K562 (cell line): ENCODE measurements around the gene TBC1D2B. TPM values are rescaled to one million over a fixed set of nuclear protein-coding genes. Genes with fewer than 3 reads are reported as not detected.

Source experiments
- ATAC-seq: fragments of 200-7000 bp; cut with Tn5 transposase; 3 replicates; pipeline ENCODE4 v1.9.1; 2020; ENCODE audit warnings: moderate library complexity
- BruUV-seq: library from RNA; stranded (reverse); fragments of 400-500 nt; replicated peaks from 2 replicates; lab custom pipeline; 2021; lab: Mats Ljungman, UMichigan
- CTCF ChIA-PET: fragments of 300-600 bp; formaldehyde crosslinking; extraction: SDS; loops from one replicate; lab custom pipeline; 2021; ENCODE audit warnings: low intra/inter-chr PET ratio; lab: Yijun Ruan, JAX
- POLR2A ChIA-PET: fragments of 300-600, 350-650 bp; sonication (Branson Sonifier 250); formaldehyde crosslinking; extraction: SDS; loops from one replicate; lab custom pipeline; 2021; ENCODE audit warnings: antibody characterized with exemption, inconsistent platforms; lab: Yijun Ruan, JAX
- DNase-seq, 4 experiments: peaks; one replicate each; pipeline versions ENCODE4 v3.0.0 to v3.0.0-alpha.2; 2011 to 2018; ENCODE audit warnings: low spot score in 3 of 4, mixed read lengths in 3 of 4; ENCODE audit errors: extremely low read depth in 1 of 4
- FAIRE-seq: peaks from 2 replicates; lab custom pipeline; 2011; peaks lifted over from hg19 to GRCh38; lab: Jason Lieb, UNC
- H2AFZ ChIP-seq: 2 replicates; pipeline ENCODE4 v1.6.0; 2011; ENCODE audit warnings: low read depth, low read length, control low read depth, inconsistent platforms
- H3K27ac ChIP-seq: fragments of 200-600 bp; 3 replicates; pipeline ENCODE4 v1.8.0; 2011; ENCODE audit warnings: low read depth, mild to moderate bottlenecking, control low read depth, inconsistent platforms, low read length, moderate library complexity, mixed read lengths; ENCODE audit errors: extremely low read depth
- H3K27me3 ChIP-seq, 2 experiments: fragments of 300-600 bp in 1 of 2; 2 replicates in 1 of 2; 3 replicates in 1 of 2; pipeline versions ENCODE4 v1.6.0 to v1.8.0; 2011; ENCODE audit warnings: inconsistent platforms in 2 of 2, low read length in 2 of 2, mild to moderate bottlenecking in 1 of 2, mixed read lengths in 1 of 2, moderate library complexity in 1 of 2; ENCODE audit not compliant: control insufficient read depth in 2 of 2, insufficient read depth in 2 of 2
- H3K36me3 ChIP-seq: fragments of 300-600 bp; 3 replicates; pipeline ENCODE4 v1.8.0; 2011; ENCODE audit warnings: mild to moderate bottlenecking, low read length, inconsistent platforms; ENCODE audit not compliant: control insufficient read depth, insufficient read depth
- H3K4me1 ChIP-seq, 2 experiments: fragments of 200-600 bp in 1 of 2; replicated peaks in 1 of 2; 2 replicates in 1 of 2; 3 replicates in 1 of 2; pipeline versions ENCODE4 v1.5.1 to v1.8.0; 2011; ENCODE audit warnings: inconsistent platforms in 2 of 2, low read length in 2 of 2, mild to moderate bottlenecking in 1 of 2, mixed read lengths in 1 of 2, moderate library complexity in 1 of 2; ENCODE audit not compliant: control insufficient read depth in 2 of 2, insufficient read depth in 2 of 2
- H3K4me2 ChIP-seq: 2 replicates; pipeline ENCODE4 v1.6.1; 2011; ENCODE audit warnings: low read length, control low read depth, inconsistent platforms, mixed read lengths; ENCODE audit not compliant: insufficient read depth
- H3K4me3 ChIP-seq: fragments of 200-600 bp; sonication (generic), shearing (Covaris generic); 2 replicates; pipeline ENCODE4 v1.5.1; 2016; ENCODE audit warnings: control low read depth, inconsistent platforms
- H3K79me2 ChIP-seq: fragments of 200-600 bp; 3 replicates; pipeline ENCODE4 v1.8.0; 2011; ENCODE audit warnings: low read length, inconsistent platforms; ENCODE audit not compliant: control insufficient read depth, insufficient read depth
- H3K9ac ChIP-seq, 2 experiments: 2 replicates each; pipeline versions ENCODE4 v1.6.0 to v1.6.1; 2011; ENCODE audit warnings: low read depth in 2 of 2, low read length in 2 of 2, control low read depth in 1 of 2, inconsistent platforms in 1 of 2, mild to moderate bottlenecking in 1 of 2, mixed read lengths in 1 of 2; ENCODE audit not compliant: insufficient read depth in 1 of 2
- H3K9me1 ChIP-seq: one replicate; pipeline ENCODE4 v1.6.0; 2011; ENCODE audit warnings: inconsistent platforms, mild to moderate bottlenecking, low read length, moderate library complexity; ENCODE audit not compliant: control insufficient read depth, insufficient read depth
- H3K9me3 ChIP-seq: replicated peaks from 2 replicates; pipeline ENCODE4 v1.5.1; 2011; ENCODE audit warnings: low read depth, low read length, inconsistent platforms; ENCODE audit not compliant: control insufficient read depth, insufficient read depth
- H4K20me1 ChIP-seq: replicated peaks from 2 replicates; pipeline ENCODE4 v1.6.1; 2011; ENCODE audit warnings: low read length, inconsistent platforms, mixed read lengths; ENCODE audit not compliant: control insufficient read depth, insufficient read depth
- HMGN3 ChIP-seq: IDR thresholded peaks from 2 replicates; pipeline ENCODE4 v1.6.1; 2011; ENCODE audit warnings: borderline replicate concordance, low read depth, mild to moderate bottlenecking, mixed read lengths, low read length; ENCODE audit not compliant: insufficient read length; ENCODE audit errors: extremely low read depth
- PCBP1 ChIP-seq: fragments of 200-400 bp; formaldehyde crosslinking; IDR thresholded peaks from 2 replicates; pipeline ENCODE4 v1.6.1; 2018; ENCODE audit warnings: mild to moderate bottlenecking, low read depth, low read length; ENCODE audit not compliant: poor library complexity, severe bottlenecking
- RNF219 ChIP-seq: fragments of 250-450 bp; sonication (Bioruptor Pico); IDR thresholded peaks from 2 replicates; pipeline ENCODE4 v1.5.0; 2022; ENCODE audit warnings: mild to moderate bottlenecking
- WGBS: fragments of 100-300 bp; shearing (Covaris generic); methylation state at CpG from one replicate; pipeline ENCODE4 v1.1.6; 2016; ENCODE audit warnings: low coverage, mixed read lengths; ENCODE audit not compliant: insufficient coverage; ENCODE audit errors: missing lambda C conversion rate; 5-methylcytosine and 5-hydroxymethylcytosine counted together
- in situ Hi-C: fragments of 300-500 bp; cut with MboI; formaldehyde crosslinking; loops from 4 replicates; pipeline ENCODE4 v1.15.0; 2018; ENCODE audit warnings: inconsistent platforms, mixed read lengths
- intact Hi-C: fragments of 100-400 bp; cut with micrococcal nuclease; formaldehyde crosslinking; loops from 2 replicates; pipeline ENCODE4 v1.14.2; 2022
- polyA plus RNA-seq, 8 experiments: library from polyadenylated mRNA; depleted of rRNA in 4 of 8; stranded (reverse) in 5 of 8; unstranded in 3 of 8; fragments of >200 nt; fragmentation: Nextera tagmentation in 2 of 8; fragmentation: Illumina TruSeq in 1 of 8; extraction: Ambion mirVana in 2 of 8; extraction: Trizol in 1 of 8; gene quantifications; 2 replicates each; pipeline versions ENCODE4 v1.2.1 to v1.2.3, GENCODE V29; 2011 to 2014; ENCODE audit warnings: inconsistent platforms in 1 of 8, missing spikeins in 1 of 8
- total RNA-seq, 7 experiments: library from RNA; depleted of rRNA in 6 of 7; stranded (reverse); fragments of >200 nt in 6 of 7; fragmentation: Illumina TruSeq in 2 of 7; extraction: Trizol in 2 of 7; gene quantifications; 2 replicates each; pipeline versions ENCODE4 v1.2.1 to v1.2.3, GENCODE V29; 2011 to 2021; ENCODE audit warnings: low replicate concordance in 1 of 7
- TF ChIP-seq, protein P1 (sequence below), 2 experiments: fragments of 450-650 bp in 1 of 2; sonication (generic) in 1 of 2; formaldehyde crosslinking in 1 of 2; IDR thresholded peaks in 1 of 2; conservative IDR thresholded peaks in 1 of 2; 2 replicates each; pipeline versions ENCODE4 v1.6.1 to v1.8.1; 2016 to 2023; ENCODE audit warnings: mild to moderate bottlenecking in 2 of 2, moderate library complexity in 2 of 2, inconsistent platforms in 1 of 2, missing genetic modification reagents in 1 of 2

The TBC1D2B gene
- total and polyA plus RNA-seq, 9 of the 15 experiments (the other 6 are each of a cell fraction or from before 2014, with no cell fraction given), result 0.15 to 16.3 (median 8.9) TPM

GRCh38 chr15:78057803-78058202 lies 19.7 kb downstream of the TBC1D2B start:
- in situ Hi-C loops, result no loop called here
- ATAC-seq (no peak), DNase-seq (no peak), FAIRE-seq (no peak)
- Histone ChIP-seq H3K4me2 (no peak overlapping the region), H3K27ac (no peak overlapping the region), H3K79me2 (0 out of 3 replicates have a peak, but pooled peaks cover 2% of the 10 kb centered on the region), H3K9me1 (no peaks in the 10 kb centered on the region), H3K9ac (no peak overlapping the region), H4K20me1 (peaks cover 5% of the 10 kb centered on the region; the same call in 1 of the 2 replicates), H3K9me3 (no peaks in the 10 kb centered on the region), H3K36me3 (peaks cover 9% of the 10 kb centered on the region; the same call in 2 of the 3 replicates), H3K27me3 (no peaks in the 10 kb centered on the region), H2AFZ (no peak overlapping the region), H3K4me1 (peaks cover 3 to 4% of the 10 kb centered on the region in 2 experiments; a peak in 3 of 5 replicates), H3K4me3 (no peak overlapping the region)
- no peak for TF ChIP-seq PCBP1
- TF ChIP-seq HMGN3, result no peak
- TF ChIP-seq RNF219 (CRISPR knock-in tag), result no peak
- TF ChIP-seq, protein P1, sequence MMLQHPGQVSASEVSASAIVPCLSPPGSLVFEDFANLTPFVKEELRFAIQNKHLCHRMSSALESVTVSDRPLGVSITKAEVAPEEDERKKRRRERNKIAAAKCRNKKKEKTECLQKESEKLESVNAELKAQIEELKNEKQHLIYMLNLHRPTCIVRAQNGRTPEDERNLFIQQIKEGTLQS (IDR thresholded peaks at IDR 0.05), result no peak
- TF ChIP-seq, protein P1 (CRISPR knock-in tag; conservative IDR thresholded peaks at IDR 0.05), result no peak
- ChIA-PET CTCF (no interaction called here), POLR2A (interaction anchor here (1.9 kb wide), 1 partner anchor 12 kb away, joined by 9 read pairs; no protein-coding TSS in a partner anchor)
- intact Hi-C loops, result no loop called here
- BruUV-seq, result no TSS peak
- WGBS, result 54% methylated on average over 5 of the region's 5 CpGs
